GM12878 (cell line): ENCODE measurements around the gene RFLNA. TPM values are rescaled to one million over a fixed set of nuclear protein-coding genes. Genes with fewer than 3 reads are reported as not detected.

Experiments
- ATAC-seq: fragments of 200-7000 bp; cut with Tn5 transposase; 3 replicates; pipeline ENCODE4 v1.9.1; 2020; ENCODE audit warnings: mild to moderate bottlenecking, moderate library complexity
- BruUV-seq: library from RNA; stranded (reverse); fragments of 400-500 nt; replicated peaks from 2 replicates; lab custom pipeline; 2021; lab: Mats Ljungman, UMichigan
- CTCF ChIA-PET: fragments of 300-600 bp; sonication (Branson Sonifier 250); formaldehyde crosslinking; extraction: SDS; loops from one replicate; lab custom pipeline; 2021; ENCODE audit warnings: inconsistent platforms; lab: Yijun Ruan, JAX
- POLR2A ChIA-PET: fragments of 350-600 bp; formaldehyde crosslinking; extraction: SDS; loops from one replicate; lab custom pipeline; 2021; ENCODE audit warnings: inconsistent platforms; lab: Charles Lee
- RAD21 ChIA-PET: fragments of 300-600 bp; sonication (Branson Sonifier 250); formaldehyde crosslinking; loops from one replicate; lab custom pipeline; 2023; ENCODE audit warnings: antibody characterized with exemption; ENCODE audit not compliant: unreplicated experiment; lab: Charles Lee
- SMC1A ChIA-PET: fragments of 300-600 bp; sonication (Branson Sonifier 250); formaldehyde crosslinking; loops from one replicate; lab custom pipeline; 2023; ENCODE audit not compliant: unreplicated experiment, uncharacterized antibody; lab: Charles Lee
- DNase-seq: peaks from one replicate; pipeline ENCODE4 v3.0.0-alpha.2; 2011; ENCODE audit warnings: low read depth, low spot score
- FAIRE-seq: peaks from 3 replicates; lab custom pipeline; 2011; peaks lifted over from hg19 to GRCh38; lab: Jason Lieb, UNC
- H2AFZ ChIP-seq: 2 replicates; pipeline ENCODE4 v1.6.0; 2011; ENCODE audit warnings: low read depth, low read length, control low read depth; ENCODE audit not compliant: control insufficient read depth
- H3K27ac ChIP-seq: 2 replicates; pipeline ENCODE4 v1.5.1; 2011; ENCODE audit warnings: control low read depth; ENCODE audit not compliant: control insufficient read depth, insufficient read depth
- H3K27me3 ChIP-seq, 2 experiments: replicated peaks in 1 of 2; 2 replicates each; pipeline versions ENCODE4 v1.6.0 to v1.6.1; 2011; ENCODE audit warnings: low read length in 1 of 2; ENCODE audit not compliant: control insufficient read depth in 2 of 2, insufficient read depth in 2 of 2
- H3K36me3 ChIP-seq, 2 experiments: 2 replicates each; pipeline ENCODE4 v1.5.1; 2011; ENCODE audit warnings: low read length in 1 of 2; ENCODE audit not compliant: control insufficient read depth in 2 of 2, insufficient read depth in 2 of 2
- H3K4me1 ChIP-seq: 2 replicates; pipeline ENCODE4 v1.6.1; 2011; ENCODE audit warnings: mild to moderate bottlenecking, low read length, moderate library complexity, mixed read lengths; ENCODE audit not compliant: control insufficient read depth, insufficient read depth
- H3K4me2 ChIP-seq: 2 replicates; pipeline ENCODE4 v1.6.0; 2011; ENCODE audit warnings: control low read depth; ENCODE audit not compliant: control insufficient read depth, insufficient read depth
- H3K4me3 ChIP-seq: fragments of 200-600 bp; sonication (generic); 2 replicates; pipeline ENCODE4 v1.5.1; 2016
- H3K79me2 ChIP-seq: 2 replicates; pipeline ENCODE4 v1.6.0; 2011; ENCODE audit warnings: low read length; ENCODE audit not compliant: control insufficient read depth, insufficient read depth
- H3K9ac ChIP-seq: 2 replicates; pipeline ENCODE4 v1.8.0; 2011; ENCODE audit warnings: low read length, control low read depth, mixed read lengths; ENCODE audit not compliant: control insufficient read depth, insufficient read depth
- H3K9me3 ChIP-seq: replicated peaks from 3 replicates; pipeline ENCODE4 v1.5.1; 2011; ENCODE audit warnings: mild to moderate bottlenecking, low read length; ENCODE audit not compliant: control insufficient read depth, insufficient read depth
- H4K20me1 ChIP-seq: 2 replicates; pipeline ENCODE4 v1.6.0; 2011; ENCODE audit not compliant: control insufficient read depth, insufficient read depth
- BACH1 ChIP-seq: fragments of 450-650 bp; IDR thresholded peaks from 2 replicates; pipeline ENCODE4 v1.6.1; 2017; ENCODE audit warnings: mild to moderate bottlenecking, borderline replicate concordance
- CBX5 ChIP-seq: sonication (generic); IDR thresholded peaks from 2 replicates; pipeline ENCODE4 v1.6.1; 2016; ENCODE audit warnings: low read depth, moderate library complexity, mild to moderate bottlenecking, inconsistent platforms
- EGR1 ChIP-seq, 2 experiments: IDR thresholded peaks; 1 replicate in 1 of 2; 2 replicates in 1 of 2; pipeline ENCODE4 v1.6.1; 2011 to 2012; ENCODE audit warnings: low read depth in 2 of 2, low read length in 2 of 2, borderline replicate concordance in 1 of 2, mild to moderate bottlenecking in 1 of 2, moderate library complexity in 1 of 2
- ESRRA ChIP-seq: IDR thresholded peaks from 2 replicates; pipeline ENCODE4 v1.6.1; 2012; ENCODE audit warnings: mild to moderate bottlenecking, low read length, improper control_type of control experiment
- HSF1 ChIP-seq: fragments of 150-350 bp; IDR thresholded peaks from 2 replicates; pipeline ENCODE4 v1.6.1; 2014; ENCODE audit warnings: mild to moderate bottlenecking, low read depth, low read length
- MYC ChIP-seq: IDR thresholded peaks from 2 replicates; pipeline ENCODE4 v1.6.1; 2011; ENCODE audit warnings: mild to moderate bottlenecking, low read length, moderate library complexity, inconsistent platforms; ENCODE audit not compliant: insufficient read depth, insufficient replicate concordance, insufficient read length, severe bottlenecking
- PAX5 ChIP-seq: IDR thresholded peaks from 2 replicates; pipeline ENCODE4 v1.6.1; 2011; ENCODE audit warnings: low read depth, low read length, borderline replicate concordance
- RAD51 ChIP-seq: fragments of 450-650 bp; IDR thresholded peaks from 2 replicates; pipeline ENCODE4 v1.6.1; 2016; ENCODE audit warnings: moderate library complexity, mild to moderate bottlenecking, inconsistent platforms
- RB1 ChIP-seq: fragments of 450-650 bp; formaldehyde crosslinking; IDR thresholded peaks from 2 replicates; pipeline ENCODE4 v1.6.1; 2017; ENCODE audit warnings: mild to moderate bottlenecking, borderline replicate concordance
- RCOR1 ChIP-seq: conservative IDR thresholded peaks from 2 replicates; pipeline ENCODE4 v1.6.1; 2012; ENCODE audit warnings: low read depth, low read length, improper control_type of control experiment
- SIX5 ChIP-seq: IDR thresholded peaks from 2 replicates; pipeline ENCODE4 v1.6.1; 2011; ENCODE audit warnings: mild to moderate bottlenecking, low read depth, low read length, moderate library complexity; ENCODE audit not compliant: severe bottlenecking
- SREBF2 ChIP-seq: IDR thresholded peaks from 2 replicates; pipeline ENCODE4 v1.6.1; 2012; ENCODE audit warnings: mild to moderate bottlenecking, low read length
- TARDBP ChIP-seq: IDR thresholded peaks from 2 replicates; pipeline ENCODE4 v1.6.1; 2016; ENCODE audit warnings: borderline replicate concordance
- ZNF24 ChIP-seq: fragments of 450-650 bp; IDR thresholded peaks from 2 replicates; pipeline ENCODE4 v1.6.1; 2017; ENCODE audit warnings: antibody characterized with exemption, mild to moderate bottlenecking
- ZNF622 ChIP-seq: fragments of 450-650 bp; IDR thresholded peaks from 2 replicates; pipeline ENCODE4 v1.6.1; 2017; ENCODE audit warnings: mild to moderate bottlenecking, inconsistent platforms
- ZZZ3 ChIP-seq: IDR thresholded peaks from 2 replicates; pipeline ENCODE4 v1.6.1; 2011; ENCODE audit warnings: low read depth; ENCODE audit not compliant: control insufficient read depth, insufficient read length
- WGBS: methylation state at CpG from one replicate; pipeline ENCODE4 v1.1.6; 2016; ENCODE audit warnings: low lambda C conversion rate; ENCODE audit not compliant: insufficient replicate concordance, insufficient coverage; ENCODE audit errors: missing lambda C conversion rate; 5-methylcytosine and 5-hydroxymethylcytosine counted together
- in situ Hi-C: fragments of 300-500 bp; cut with MboI; formaldehyde crosslinking; loops from 9 replicates; pipeline ENCODE4 v1.14.3; 2018; ENCODE audit warnings: mixed read lengths
- intact Hi-C: fragments of 100-400 bp; cut with micrococcal nuclease; formaldehyde crosslinking; loops from one replicate; pipeline ENCODE4 v1.14.2; 2022; ENCODE audit not compliant: unreplicated experiment
- polyA plus RNA-seq, 11 experiments: library from polyadenylated mRNA; depleted of rRNA in 4 of 11; unstranded in 6 of 11; stranded (reverse) in 5 of 11; fragments of >200 nt; fragmentation: Nextera tagmentation in 4 of 11; fragmentation: Illumina TruSeq in 1 of 11; extraction: Ambion mirVana in 4 of 11; extraction: Trizol in 1 of 11; gene quantifications; 1 replicate in 1 of 11; 2 replicates in 10 of 11; pipeline versions ENCODE4 v1.2.1 to v1.2.3, GENCODE V29; 2011 to 2016; ENCODE audit warnings: inconsistent platforms in 2 of 11, missing spikeins in 2 of 11, low read depth in 1 of 11
- total RNA-seq, 4 experiments: library from RNA; depleted of rRNA in 3 of 4; stranded (reverse); fragments of >200 nt in 3 of 4; fragmentation: Illumina TruSeq in 1 of 4; extraction: Trizol in 1 of 4; gene quantifications; 2 replicates each; pipeline versions ENCODE4 v1.2.1 to v1.2.3, GENCODE V29; 2013 to 2021
- TF ChIP-seq, protein P1 (sequence below): IDR thresholded peaks from 2 replicates; pipeline ENCODE4 v1.6.1; 2012; ENCODE audit warnings: low read length, inconsistent platforms
- TF ChIP-seq, protein P2 (sequence below): fragments of 450-650 bp; formaldehyde crosslinking; IDR thresholded peaks from 2 replicates; pipeline ENCODE4 v1.4.0; 2020; ENCODE audit warnings: mild to moderate bottlenecking, moderate library complexity

Gene RFLNA
- total and polyA plus RNA-seq, 10 of the 15 experiments (the other 5 are each of a cell fraction or from before 2014, with no cell fraction given), result 0.08 TPM; not detected in 9

GRCh38 chr12:124264089-124264795 is 30.7 kb upstream of the RFLNA start:
- no peaks in the 10 kb centered on the region for H3K36me3 ChIP-seq
- intact Hi-C loops, result no loop called here
- no peak overlapping the region for H3K9ac ChIP-seq
- no peak overlapping the region for H3K4me2 ChIP-seq
- CTCF ChIA-PET, result no interaction called here
- SMC1A ChIA-PET, result no interaction called here
- 53% methylated on average over 10 of the region's 10 CpGs for WGBS
- no peak overlapping the region for H2AFZ ChIP-seq
- in situ Hi-C loops, result no loop called here
- no peaks in the 10 kb centered on the region for H3K9me3 ChIP-seq
- no peaks in the 10 kb centered on the region for H3K4me1 ChIP-seq
- RAD21 ChIA-PET, result no interaction called here
- POLR2A ChIA-PET, result interaction anchor here (0.6 kb wide), 1 partner anchor 725 kb away, joined by 4 read pairs; no protein-coding TSS in a partner anchor
- no peak for FAIRE-seq
- no peaks in the 10 kb centered on the region for H3K79me2 ChIP-seq
- no peak overlapping the region for H3K27ac ChIP-seq
- ATAC-seq, result no peak
- BruUV-seq, result no TSS peak
- peaks cover 0 to 1% of the 10 kb centered on the region in 2 experiments; a peak in 1 of 4 replicates for H3K27me3 ChIP-seq
- no peak for DNase-seq
- TF ChIP-seq ZZZ3, result no peak
- TF ChIP-seq RCOR1, result no peak
- no peak for TF ChIP-seq BACH1
- no peak for TF ChIP-seq ZNF622
- no peak for TF ChIP-seq PAX5
- TF ChIP-seq RB1, result no peak
- TF ChIP-seq RAD51, result no peak
- TF ChIP-seq, protein P1, sequence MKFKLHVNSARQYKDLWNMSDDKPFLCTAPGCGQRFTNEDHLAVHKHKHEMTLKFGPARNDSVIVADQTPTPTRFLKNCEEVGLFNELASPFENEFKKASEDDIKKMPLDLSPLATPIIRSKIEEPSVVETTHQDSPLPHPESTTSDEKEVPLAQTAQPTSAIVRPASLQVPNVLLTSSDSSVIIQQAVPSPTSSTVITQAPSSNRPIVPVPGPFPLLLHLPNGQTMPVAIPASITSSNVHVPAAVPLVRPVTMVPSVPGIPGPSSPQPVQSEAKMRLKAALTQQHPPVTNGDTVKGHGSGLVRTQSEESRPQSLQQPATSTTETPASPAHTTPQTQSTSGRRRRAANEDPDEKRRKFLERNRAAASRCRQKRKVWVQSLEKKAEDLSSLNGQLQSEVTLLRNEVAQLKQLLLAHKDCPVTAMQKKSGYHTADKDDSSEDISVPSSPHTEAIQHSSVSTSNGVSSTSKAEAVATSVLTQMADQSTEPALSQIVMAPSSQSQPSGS, result no peak
- TF ChIP-seq HSF1, result no peak
- no peak for TF ChIP-seq ESRRA
- TF ChIP-seq SIX5, result no peak
- TF ChIP-seq TARDBP, result no peak
- no peak for TF ChIP-seq MYC
- no peak for TF ChIP-seq ZNF24
- no peak for TF ChIP-seq EGR1 (IDR thresholded peaks at IDR 0.05; ENCODE audit: borderline replicate concordance in 1 of 2, low read depth in 2 of 2, low read length in 2 of 2)
- TF ChIP-seq SREBF2, result no peak
- TF ChIP-seq, protein P2, sequence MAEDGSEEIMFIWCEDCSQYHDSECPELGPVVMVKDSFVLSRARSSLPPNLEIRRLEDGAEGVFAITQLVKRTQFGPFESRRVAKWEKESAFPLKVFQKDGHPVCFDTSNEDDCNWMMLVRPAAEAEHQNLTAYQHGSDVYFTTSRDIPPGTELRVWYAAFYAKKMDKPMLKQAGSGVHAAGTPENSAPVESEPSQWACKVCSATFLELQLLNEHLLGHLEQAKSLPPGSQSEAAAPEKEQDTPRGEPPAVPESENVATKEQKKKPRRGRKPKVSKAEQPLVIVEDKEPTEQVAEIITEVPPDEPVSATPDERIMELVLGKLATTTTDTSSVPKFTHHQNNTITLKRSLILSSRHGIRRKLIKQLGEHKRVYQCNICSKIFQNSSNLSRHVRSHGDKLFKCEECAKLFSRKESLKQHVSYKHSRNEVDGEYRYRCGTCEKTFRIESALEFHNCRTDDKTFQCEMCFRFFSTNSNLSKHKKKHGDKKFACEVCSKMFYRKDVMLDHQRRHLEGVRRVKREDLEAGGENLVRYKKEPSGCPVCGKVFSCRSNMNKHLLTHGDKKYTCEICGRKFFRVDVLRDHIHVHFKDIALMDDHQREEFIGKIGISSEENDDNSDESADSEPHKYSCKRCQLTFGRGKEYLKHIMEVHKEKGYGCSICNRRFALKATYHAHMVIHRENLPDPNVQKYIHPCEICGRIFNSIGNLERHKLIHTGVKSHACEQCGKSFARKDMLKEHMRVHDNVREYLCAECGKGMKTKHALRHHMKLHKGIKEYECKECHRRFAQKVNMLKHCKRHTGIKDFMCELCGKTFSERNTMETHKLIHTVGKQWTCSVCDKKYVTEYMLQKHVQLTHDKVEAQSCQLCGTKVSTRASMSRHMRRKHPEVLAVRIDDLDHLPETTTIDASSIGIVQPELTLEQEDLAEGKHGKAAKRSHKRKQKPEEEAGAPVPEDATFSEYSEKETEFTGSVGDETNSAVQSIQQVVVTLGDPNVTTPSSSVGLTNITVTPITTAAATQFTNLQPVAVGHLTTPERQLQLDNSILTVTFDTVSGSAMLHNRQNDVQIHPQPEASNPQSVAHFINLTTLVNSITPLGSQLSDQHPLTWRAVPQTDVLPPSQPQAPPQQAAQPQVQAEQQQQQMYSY (CRISPR knock-in tag), result no peak
- TF ChIP-seq CBX5, result no peak
- TF ChIP-seq, all 136 proteins: peak for 0
- H3K4me3 ChIP-seq, result no peak overlapping the region
- no peaks in the 10 kb centered on the region for H4K20me1 ChIP-seq
